Ishikawa (cell line): ENCODE measurements around the gene P2RY4.

Source experiments
- CEBPB ChIP-seq: IDR thresholded peaks from 2 replicates; pipeline ENCODE4 v1.6.1; 2012
- CREB1 ChIP-seq: IDR thresholded peaks from 2 replicates; pipeline ENCODE4 v1.6.1; 2012; ENCODE audit warnings: low read depth
- EGR1 ChIP-seq: IDR thresholded peaks from 2 replicates; pipeline ENCODE4 v1.6.1; 2012
- EP300 ChIP-seq: IDR thresholded peaks from 2 replicates; pipeline ENCODE4 v1.6.1; 2012; ENCODE audit warnings: borderline replicate concordance
- FOXM1 ChIP-seq: IDR thresholded peaks from 2 replicates; pipeline ENCODE4 v1.6.1; 2012; ENCODE audit warnings: low read depth, borderline replicate concordance
- NFIC ChIP-seq: IDR thresholded peaks from 2 replicates; pipeline ENCODE4 v1.6.1; 2012
- RAD21 ChIP-seq: IDR thresholded peaks from 2 replicates; pipeline ENCODE4 v1.6.1; 2012; ENCODE audit warnings: low read depth
- TAF1 ChIP-seq: IDR thresholded peaks from 2 replicates; pipeline ENCODE4 v1.6.1; 2012; ENCODE audit warnings: low read depth, mild to moderate bottlenecking
- TCF12 ChIP-seq: IDR thresholded peaks from 2 replicates; pipeline ENCODE4 v1.6.1; 2012; ENCODE audit warnings: low read depth
- TEAD4 ChIP-seq: IDR thresholded peaks from 2 replicates; pipeline ENCODE4 v1.6.1; 2012
- YY1 ChIP-seq: IDR thresholded peaks from 2 replicates; pipeline ENCODE4 v1.6.1; 2012; ENCODE audit warnings: low read depth
- ZBTB7A ChIP-seq: IDR thresholded peaks from 2 replicates; pipeline ENCODE4 v1.6.1; 2012; ENCODE audit warnings: low read depth
- TF ChIP-seq, protein P1 (sequence below): IDR thresholded peaks from 2 replicates; pipeline ENCODE4 v1.6.1; 2012
- TF ChIP-seq, protein P2 (sequence below): IDR thresholded peaks from 2 replicates; pipeline ENCODE4 v1.6.1; 2012; ENCODE audit warnings: low read depth, mild to moderate bottlenecking
- TF ChIP-seq, protein P3 (sequence below): IDR thresholded peaks from 2 replicates; pipeline ENCODE4 v1.6.1; 2012

Gene P2RY4

DNA sequence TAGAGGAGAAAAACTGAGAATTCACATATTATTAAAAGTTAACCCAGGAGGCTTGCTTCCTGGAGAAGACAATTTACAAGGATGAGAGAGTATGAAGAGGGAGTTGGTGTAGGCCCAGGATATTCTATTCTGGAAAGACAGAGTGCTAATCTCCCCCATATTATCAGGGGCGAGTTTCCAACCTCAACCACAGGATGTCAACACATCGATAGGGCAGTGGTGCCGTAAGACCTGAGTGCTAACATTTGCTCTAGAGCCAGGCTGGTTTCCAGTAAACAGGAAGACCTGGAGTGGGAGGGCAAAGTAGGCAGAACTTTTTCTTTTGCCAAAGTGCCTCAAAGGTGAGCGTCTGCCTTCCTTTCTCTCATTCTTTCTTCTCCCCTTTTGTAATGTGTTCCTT is 28.3 kb downstream of the P2RY4 start:
- TF ChIP-seq ZBTB7A (no peak), CEBPB (no peak), TAF1 (no peak), YY1 (no peak), FOXM1 (no peak), RAD21 (no peak), CREB1 (no peak), TEAD4 (no peak)
- TF ChIP-seq, protein P1, sequence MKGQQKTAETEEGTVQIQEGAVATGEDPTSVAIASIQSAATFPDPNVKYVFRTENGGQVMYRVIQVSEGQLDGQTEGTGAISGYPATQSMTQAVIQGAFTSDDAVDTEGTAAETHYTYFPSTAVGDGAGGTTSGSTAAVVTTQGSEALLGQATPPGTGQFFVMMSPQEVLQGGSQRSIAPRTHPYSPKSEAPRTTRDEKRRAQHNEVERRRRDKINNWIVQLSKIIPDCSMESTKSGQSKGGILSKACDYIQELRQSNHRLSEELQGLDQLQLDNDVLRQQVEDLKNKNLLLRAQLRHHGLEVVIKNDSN = no peak
- TF ChIP-seq, protein P2, sequence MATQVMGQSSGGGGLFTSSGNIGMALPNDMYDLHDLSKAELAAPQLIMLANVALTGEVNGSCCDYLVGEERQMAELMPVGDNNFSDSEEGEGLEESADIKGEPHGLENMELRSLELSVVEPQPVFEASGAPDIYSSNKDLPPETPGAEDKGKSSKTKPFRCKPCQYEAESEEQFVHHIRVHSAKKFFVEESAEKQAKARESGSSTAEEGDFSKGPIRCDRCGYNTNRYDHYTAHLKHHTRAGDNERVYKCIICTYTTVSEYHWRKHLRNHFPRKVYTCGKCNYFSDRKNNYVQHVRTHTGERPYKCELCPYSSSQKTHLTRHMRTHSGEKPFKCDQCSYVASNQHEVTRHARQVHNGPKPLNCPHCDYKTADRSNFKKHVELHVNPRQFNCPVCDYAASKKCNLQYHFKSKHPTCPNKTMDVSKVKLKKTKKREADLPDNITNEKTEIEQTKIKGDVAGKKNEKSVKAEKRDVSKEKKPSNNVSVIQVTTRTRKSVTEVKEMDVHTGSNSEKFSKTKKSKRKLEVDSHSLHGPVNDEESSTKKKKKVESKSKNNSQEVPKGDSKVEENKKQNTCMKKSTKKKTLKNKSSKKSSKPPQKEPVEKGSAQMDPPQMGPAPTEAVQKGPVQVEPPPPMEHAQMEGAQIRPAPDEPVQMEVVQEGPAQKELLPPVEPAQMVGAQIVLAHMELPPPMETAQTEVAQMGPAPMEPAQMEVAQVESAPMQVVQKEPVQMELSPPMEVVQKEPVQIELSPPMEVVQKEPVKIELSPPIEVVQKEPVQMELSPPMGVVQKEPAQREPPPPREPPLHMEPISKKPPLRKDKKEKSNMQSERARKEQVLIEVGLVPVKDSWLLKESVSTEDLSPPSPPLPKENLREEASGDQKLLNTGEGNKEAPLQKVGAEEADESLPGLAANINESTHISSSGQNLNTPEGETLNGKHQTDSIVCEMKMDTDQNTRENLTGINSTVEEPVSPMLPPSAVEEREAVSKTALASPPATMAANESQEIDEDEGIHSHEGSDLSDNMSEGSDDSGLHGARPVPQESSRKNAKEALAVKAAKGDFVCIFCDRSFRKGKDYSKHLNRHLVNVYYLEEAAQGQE = no peak
- TF ChIP-seq, protein P3, sequence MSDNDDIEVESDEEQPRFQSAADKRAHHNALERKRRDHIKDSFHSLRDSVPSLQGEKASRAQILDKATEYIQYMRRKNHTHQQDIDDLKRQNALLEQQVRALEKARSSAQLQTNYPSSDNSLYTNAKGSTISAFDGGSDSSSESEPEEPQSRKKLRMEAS = no peak

DNA sequence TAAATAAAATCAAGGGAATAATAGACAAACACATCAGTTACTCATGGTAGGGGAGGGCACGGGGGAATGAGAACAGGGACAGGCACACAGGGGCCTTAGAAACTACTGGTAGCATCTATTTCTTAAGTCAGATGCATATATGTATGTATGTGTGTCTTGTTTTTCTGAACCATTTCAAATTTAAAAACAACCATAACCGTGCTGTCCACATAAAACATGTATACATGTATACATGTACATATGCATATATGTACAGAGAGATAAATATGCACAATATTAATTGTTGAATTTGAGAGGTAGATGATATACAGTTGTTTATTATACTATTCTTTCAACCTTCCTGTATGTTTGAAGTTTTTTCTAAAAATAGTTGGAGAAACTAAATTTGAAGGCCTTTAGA is 33.3 kb downstream of the P2RY4 start:
- no peak for TF ChIP-seq EP300
- TF ChIP-seq, protein P3 = no peak
- TF ChIP-seq FOXM1 = no peak
- TF ChIP-seq, protein P2 = no peak
- no peak for TF ChIP-seq CEBPB
- TF ChIP-seq RAD21 = no peak
- TF ChIP-seq YY1 = no peak
- no peak for TF ChIP-seq CREB1
- no peak for TF ChIP-seq TAF1
- TF ChIP-seq, protein P1 = no peak
- no peak for TF ChIP-seq EGR1
- TF ChIP-seq ZBTB7A = no peak
- no peak for TF ChIP-seq TEAD4
- TF ChIP-seq TCF12 = no peak
- TF ChIP-seq NFIC = no peak

DNA sequence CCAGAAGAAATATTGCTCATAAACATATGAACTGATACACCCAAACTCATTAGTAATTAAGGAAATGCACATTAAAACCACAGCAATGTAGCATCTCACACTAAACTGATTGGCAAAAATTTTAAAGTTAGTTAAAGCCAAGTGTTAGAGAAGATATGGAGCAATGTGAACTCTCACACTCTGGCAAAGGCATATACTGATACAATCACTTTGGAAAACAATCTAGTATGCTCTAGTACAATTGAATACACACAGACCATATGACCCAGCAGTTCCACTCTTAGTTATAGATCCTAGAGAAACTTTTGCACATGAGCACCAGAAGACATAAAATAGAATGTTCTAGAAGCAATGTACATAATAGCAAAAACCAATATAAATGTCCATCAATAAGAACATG is 34.0 kb downstream of the P2RY4 start:
- TF ChIP-seq CREB1 = no peak
- TF ChIP-seq, protein P2 = no peak
- no peak for TF ChIP-seq TCF12
- TF ChIP-seq, protein P1 = no peak
- TF ChIP-seq ZBTB7A = no peak
- TF ChIP-seq YY1 = no peak
- TF ChIP-seq, protein P3 = no peak
- no peak for TF ChIP-seq RAD21
- TF ChIP-seq CEBPB = no peak
- TF ChIP-seq EP300 = no peak
- no peak for TF ChIP-seq TEAD4
- TF ChIP-seq FOXM1 = no peak
- TF ChIP-seq NFIC = no peak
- no peak for TF ChIP-seq EGR1
- TF ChIP-seq TAF1 = no peak
